ENCODE data around the gene CACNA1C.

The CACNA1C gene

GRCh38 chr12:2443776-2444175 lies 391.0 kb downstream of the CACNA1C start:
- DNase-seq: no peak

DNA sequence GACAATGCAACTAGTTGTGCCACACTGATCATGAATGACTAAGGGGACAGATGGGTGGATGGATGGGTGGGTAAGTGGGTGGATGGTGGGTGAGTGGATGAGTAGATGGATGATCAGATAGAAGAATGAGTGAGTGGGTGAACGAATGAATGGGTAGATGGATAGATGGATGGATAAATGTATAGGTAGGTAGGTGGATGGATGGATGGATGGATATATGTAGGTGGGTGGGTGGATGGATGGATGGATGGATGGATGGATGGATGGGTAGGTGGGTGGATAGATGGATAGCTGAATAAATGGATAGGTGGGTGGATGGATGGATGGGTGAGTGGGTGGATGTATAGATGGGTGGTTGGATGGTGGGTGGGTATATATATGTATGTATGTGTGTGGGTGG lies 393.2 kb downstream of the CACNA1C start:
- no peak for DNase-seq

GRCh38 chr12:2447861-2448260 lies 395.1 kb downstream of the CACNA1C start:
- no peak for DNase-seq

GRCh38 chr12:2449586-2449985 lies 396.8 kb downstream of the CACNA1C start:
- no peak for DNase-seq

GRCh38 chr12:2450553-2450952 lies 397.8 kb downstream of the CACNA1C start:
- DNase-seq: no peak

DNA sequence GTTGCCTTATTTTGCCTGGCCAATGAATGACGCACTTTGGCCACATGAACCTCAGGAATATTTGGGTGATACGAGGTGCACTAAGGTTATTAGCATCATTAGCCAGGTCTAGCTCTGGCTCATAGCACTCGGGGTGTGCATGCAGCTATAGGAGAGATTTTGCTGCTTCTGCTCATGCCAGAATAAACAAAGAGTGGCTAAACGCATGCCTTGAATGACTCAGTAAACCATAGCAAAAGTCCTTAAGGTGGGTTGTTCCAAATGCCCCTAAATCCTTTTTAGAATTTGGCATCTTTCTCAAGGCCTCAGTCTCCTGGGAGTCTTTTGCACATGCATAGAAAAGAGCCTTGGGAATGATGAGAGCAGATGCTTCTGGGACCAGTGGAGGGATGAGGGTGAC lies 398.2 kb downstream of the CACNA1C start:
- DNase-seq: no peak

DNA sequence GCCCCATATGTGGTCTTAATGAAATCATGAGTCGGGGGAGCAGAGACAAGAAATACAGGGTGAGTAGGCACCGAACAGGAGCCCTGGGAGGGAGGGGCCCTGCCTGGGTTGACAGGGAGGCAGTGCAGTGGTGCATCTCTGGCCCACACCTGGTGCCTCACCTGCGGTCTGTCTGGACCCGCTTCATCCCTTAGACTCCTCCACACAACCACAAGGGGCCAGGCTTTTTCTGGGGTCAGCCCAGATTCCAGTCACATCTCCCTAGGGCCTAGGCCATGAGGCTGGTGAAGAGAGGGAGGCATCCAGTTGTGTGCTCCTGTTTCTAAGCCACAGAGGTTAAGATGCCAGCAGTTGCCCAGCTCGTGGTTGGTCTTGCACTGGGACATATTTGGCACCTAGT lies 398.7 kb downstream of the CACNA1C start:
- no peak for DNase-seq

- no peak for DNase-seq
Measured at GRCh38 chr12:2453076-2453760, 400.4 kb downstream of the CACNA1C start.

DNA sequence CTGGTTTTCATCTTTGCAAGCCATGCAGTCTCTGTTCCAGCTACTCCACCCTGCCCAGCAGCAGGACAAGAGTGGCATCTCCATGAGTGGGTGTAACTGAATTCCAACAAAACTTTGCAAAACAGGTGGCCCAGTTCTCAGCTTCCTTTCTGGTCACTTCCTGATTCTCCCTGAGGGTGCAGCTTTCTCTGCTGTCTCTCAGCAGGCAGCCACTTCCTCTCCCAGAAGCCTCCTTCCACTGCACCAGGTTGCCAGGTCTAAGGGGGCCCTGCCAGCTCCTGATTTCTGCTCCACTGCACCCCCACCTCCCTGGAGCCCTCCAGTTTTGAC lies 400.9 kb downstream of the CACNA1C start:
- no peak for DNase-seq

- DNase-seq: no peak
Measured at GRCh38 chr12:2454601-2455177, 401.9 kb downstream of the CACNA1C start.

GRCh38 chr12:2455410-2455809 lies 402.6 kb downstream of the CACNA1C start:
- DNase-seq: no peak

- DNase-seq: no peak
Measured at GRCh38 chr12:2456122-2456812, 403.5 kb downstream of the CACNA1C start.

- no peak for DNase-seq
Measured at GRCh38 chr12:2456813-2457186, 404.0 kb downstream of the CACNA1C start.

DNA sequence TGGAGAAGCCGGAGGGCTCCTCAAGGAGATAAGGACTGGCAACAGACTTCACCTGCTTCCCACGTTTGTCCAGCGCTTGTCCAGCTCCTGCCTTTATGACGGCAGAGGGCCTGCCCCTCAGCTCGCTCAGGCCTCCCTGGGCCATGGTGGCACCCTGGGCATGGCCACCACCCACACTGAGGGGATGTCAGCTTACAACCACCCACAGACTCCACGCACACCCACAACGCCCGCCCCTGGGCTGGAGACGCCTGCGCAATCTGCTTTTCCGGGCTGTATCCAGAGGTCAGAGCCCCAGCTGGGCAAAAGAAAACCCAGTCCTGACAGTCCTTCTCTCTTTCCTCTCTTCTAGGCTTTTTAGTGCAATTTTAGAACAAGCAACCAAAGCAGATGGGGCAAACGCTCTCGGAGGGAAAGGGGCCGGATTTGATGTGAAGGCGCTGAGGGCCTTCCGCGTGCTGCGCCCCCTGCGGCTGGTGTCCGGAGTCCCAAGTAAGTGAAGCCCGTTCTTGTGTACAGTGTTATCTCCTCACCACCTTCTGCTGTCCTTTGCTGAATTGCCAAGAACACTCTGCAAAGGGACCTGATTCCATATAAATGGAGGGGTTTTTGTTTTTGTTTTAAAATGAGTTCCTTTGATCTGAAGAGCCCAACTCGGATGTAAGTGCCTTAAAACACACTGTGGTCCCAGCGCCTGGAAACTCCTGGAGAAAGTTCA lies 404.6 kb downstream of the CACNA1C start:
- DNase-seq: no peak

DNA sequence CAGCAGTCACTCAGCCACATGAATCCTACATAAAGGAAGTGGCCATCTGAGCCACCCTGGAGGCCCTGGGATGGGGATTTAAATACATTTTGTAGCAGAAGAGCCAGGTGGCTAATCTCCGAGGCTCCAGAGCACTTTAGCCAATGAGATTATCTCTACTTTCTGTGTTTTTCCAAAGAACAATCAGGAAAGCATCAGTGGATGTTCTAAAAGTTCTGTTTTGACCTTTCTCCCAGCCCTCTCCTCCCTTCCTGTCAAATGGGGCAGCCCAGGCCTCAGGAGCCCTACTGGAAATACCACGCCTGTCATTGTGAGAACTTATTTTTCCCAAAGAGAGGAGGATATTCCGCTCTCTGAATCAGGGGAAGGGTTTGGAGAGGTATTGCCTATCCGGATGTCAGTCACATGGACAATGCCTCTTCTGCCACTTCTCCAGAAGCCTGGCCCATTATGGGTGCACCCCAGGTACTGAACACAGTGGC lies 405.2 kb downstream of the CACNA1C start:
- no peak for DNase-seq

DNA sequence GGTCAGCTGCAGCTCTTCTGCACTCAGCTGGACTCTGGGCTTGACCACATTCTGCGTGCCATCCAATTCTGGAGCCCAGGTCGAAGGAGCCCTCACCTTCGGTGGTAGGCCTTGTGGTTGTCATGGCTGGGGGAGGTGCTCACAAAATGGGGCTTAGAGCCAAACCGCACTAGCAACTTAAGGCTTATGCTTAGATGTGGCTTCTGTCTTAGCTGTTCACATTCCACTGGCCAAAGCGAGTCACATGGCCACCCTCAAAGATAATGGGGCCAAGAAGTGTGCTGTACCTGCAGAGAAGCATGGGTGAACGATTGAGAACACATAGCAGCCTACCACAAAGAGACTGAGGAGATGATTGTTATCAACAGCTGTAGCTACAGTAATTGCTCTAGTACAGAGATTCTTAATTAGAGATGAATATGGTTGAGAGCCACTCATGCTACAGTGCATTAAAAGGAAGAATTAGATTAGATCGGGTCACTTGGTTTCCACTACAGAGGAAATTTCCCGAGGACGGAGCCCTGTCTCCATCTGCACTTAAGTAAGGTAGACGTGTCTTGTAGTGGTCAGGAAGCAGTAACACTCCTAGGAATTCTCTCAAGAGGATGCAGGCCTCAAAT lies 407.4 kb downstream of the CACNA1C start:
- DNase-seq: no peak

- no peak for DNase-seq
Measured at GRCh38 chr12:2461046-2461445, 408.3 kb downstream of the CACNA1C start.

DNA sequence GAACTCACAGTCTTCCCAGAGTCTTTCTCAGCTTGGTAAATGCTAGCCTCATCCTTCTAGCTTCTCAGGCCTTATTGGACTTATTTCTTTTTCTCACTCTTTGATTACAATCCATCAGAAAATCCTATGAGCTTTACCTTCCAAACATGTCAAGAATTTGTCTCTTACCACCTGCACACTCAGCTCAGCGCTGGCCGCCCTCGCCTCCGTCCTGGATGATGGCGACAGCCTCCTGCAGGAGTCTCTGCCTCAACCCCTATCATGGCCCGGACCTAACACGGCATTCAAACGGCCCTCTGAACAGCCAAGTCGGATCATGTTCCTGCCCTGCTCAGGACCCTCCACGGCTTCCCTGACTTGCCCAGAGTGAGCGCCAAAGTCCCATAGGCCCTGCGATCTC lies 408.9 kb downstream of the CACNA1C start:
- DNase-seq: no peak

GRCh38 chr12:2462087-2462486 lies 409.3 kb downstream of the CACNA1C start:
- DNase-seq: no peak

- no peak for DNase-seq
Measured at GRCh38 chr12:2463719-2464118, 410.9 kb downstream of the CACNA1C start.

GRCh38 chr12:2465681-2466080 lies 412.9 kb downstream of the CACNA1C start:
- DNase-seq: no peak

DNA sequence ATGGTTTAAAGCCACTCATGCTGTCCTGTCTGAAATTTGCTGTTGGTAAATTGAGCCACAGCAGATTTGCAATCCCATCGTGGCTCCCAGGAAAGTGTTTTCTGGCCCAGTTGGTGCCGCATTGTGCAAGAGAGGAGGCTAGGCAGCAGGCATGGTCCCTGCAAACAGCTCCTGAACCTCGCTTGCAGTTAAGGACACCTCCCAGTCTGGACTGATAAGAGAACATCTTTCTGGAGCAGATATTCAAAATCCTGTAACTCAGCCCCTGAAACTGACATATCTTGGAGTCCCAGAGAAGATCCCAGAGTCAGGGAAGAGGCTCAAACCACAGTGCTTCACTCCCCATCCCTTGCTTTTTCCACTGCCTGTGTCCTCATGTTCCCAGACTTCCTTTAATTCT lies 413.4 kb downstream of the CACNA1C start:
- DNase-seq: no peak

DNA sequence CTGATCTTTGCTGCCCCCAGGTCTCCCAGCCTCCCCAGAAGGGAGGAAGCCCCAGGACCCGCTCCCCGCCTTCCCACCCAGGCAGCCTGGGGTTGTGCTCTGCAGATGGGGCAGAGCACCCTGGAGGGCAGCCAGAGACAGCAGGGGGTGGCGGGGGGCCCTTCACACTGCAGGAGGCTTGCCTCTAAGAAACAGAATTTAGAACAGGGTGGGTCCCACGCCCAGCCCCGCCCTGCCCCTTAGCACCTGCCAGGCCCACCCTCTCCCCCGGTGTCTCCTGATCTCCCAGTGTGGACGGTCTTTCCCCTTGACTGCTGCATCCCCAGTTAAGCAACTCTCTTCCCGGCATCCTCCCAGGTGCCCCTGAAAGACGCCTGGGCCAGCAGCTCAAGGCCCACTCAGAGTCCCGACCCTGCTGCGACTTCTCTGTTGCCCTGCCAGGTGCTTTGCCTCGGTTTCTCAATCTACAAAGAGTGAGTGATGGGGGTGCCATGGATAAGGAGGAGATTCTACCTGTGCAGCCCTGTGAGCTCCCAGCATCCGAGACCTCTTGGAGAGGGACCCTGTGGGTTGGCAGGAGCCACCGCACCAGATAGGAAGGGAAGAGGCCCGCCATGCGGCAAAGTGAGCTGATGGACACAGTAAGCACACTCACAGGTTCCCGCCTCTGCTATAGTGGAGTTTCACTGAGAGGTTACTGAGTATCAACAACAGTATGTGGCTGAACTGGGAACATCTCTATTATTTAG lies 414.8 kb downstream of the CACNA1C start:
- DNase-seq: no peak
